SK-N-SH (cell line): Measurements from ENCODE around the gene NSD2. TPM values are rescaled to one million over a fixed set of nuclear protein-coding genes. Genes with fewer than 3 reads are reported as not detected.

Experiments
- CHD2 ChIP-seq: fragments of 150-350 bp; IDR thresholded peaks from 2 replicates; pipeline ENCODE4 v1.6.1; 2018; ENCODE audit warnings: low read length; ENCODE audit not compliant: partially characterized antibody
- CTCF ChIP-seq: fragments of 200-600 bp; sonication (generic); IDR thresholded peaks from 2 replicates; pipeline ENCODE4 v1.6.1; 2017; ENCODE audit warnings: antibody characterized with exemption, mild to moderate bottlenecking, moderate library complexity
- ELF1 ChIP-seq: IDR thresholded peaks from 2 replicates; pipeline ENCODE4 v1.4.0; 2012
- EP300 ChIP-seq, 2 experiments: IDR thresholded peaks; 2 replicates each; pipeline versions ENCODE4 v1.4.0 to v1.6.1; 2012; ENCODE audit warnings: borderline replicate concordance in 1 of 2, low read depth in 1 of 2, low read length in 1 of 2
- FOSL2 ChIP-seq: IDR thresholded peaks from 2 replicates; pipeline ENCODE4 v1.4.0; 2012; ENCODE audit warnings: low read depth, mild to moderate bottlenecking, moderate library complexity, borderline replicate concordance
- FOXJ3 ChIP-seq: sonication (generic); formaldehyde crosslinking; IDR thresholded peaks from 2 replicates; pipeline ENCODE4 v1.5.1; 2020; ENCODE audit warnings: mild to moderate bottlenecking, missing genetic modification reagents
- FOXM1 ChIP-seq: IDR thresholded peaks from 2 replicates; pipeline ENCODE4 v1.4.0; 2012; ENCODE audit warnings: low read depth, mild to moderate bottlenecking
- GABPA ChIP-seq: IDR thresholded peaks from 2 replicates; pipeline ENCODE4 v1.4.0; 2012; ENCODE audit warnings: low read depth, mild to moderate bottlenecking
- GATA2 ChIP-seq: sonication (generic); formaldehyde crosslinking; IDR thresholded peaks from 2 replicates; pipeline ENCODE4 v1.5.0; 2020; ENCODE audit warnings: mild to moderate bottlenecking, missing genetic modification reagents
- JUND ChIP-seq: IDR thresholded peaks from 2 replicates; pipeline ENCODE4 v1.4.0; 2012
- MAX ChIP-seq: IDR thresholded peaks from 2 replicates; pipeline ENCODE4 v1.4.0; 2012; ENCODE audit warnings: low read depth
- MEF2A ChIP-seq: IDR thresholded peaks from 2 replicates; pipeline ENCODE4 v1.4.0; 2012; ENCODE audit warnings: low read depth, borderline replicate concordance
- MXI1 ChIP-seq: IDR thresholded peaks from 2 replicates; pipeline ENCODE4 v1.6.1; 2012; ENCODE audit warnings: mild to moderate bottlenecking, low read depth, low read length, improper control_type of control experiment
- NFIC ChIP-seq: IDR thresholded peaks from 2 replicates; pipeline ENCODE4 v1.4.0; 2012; ENCODE audit warnings: borderline replicate concordance
- NRF1 ChIP-seq: IDR thresholded peaks from 2 replicates; pipeline ENCODE4 v1.6.1; 2012; ENCODE audit warnings: low read depth, mild to moderate bottlenecking, low read length
- PBX3 ChIP-seq: IDR thresholded peaks from 2 replicates; pipeline ENCODE4; 2012
- RAD21 ChIP-seq: IDR thresholded peaks from 2 replicates; pipeline ENCODE4 v1.6.1; 2012; ENCODE audit warnings: mild to moderate bottlenecking, low read length
- RCOR1 ChIP-seq: fragments of 150-350 bp; IDR thresholded peaks from 2 replicates; pipeline ENCODE4 v1.6.1; 2017; ENCODE audit warnings: antibody characterized with exemption, low read length
- RFX5 ChIP-seq: IDR thresholded peaks from 2 replicates; pipeline ENCODE4 v1.6.1; 2012; ENCODE audit warnings: mild to moderate bottlenecking, improper control_type of control experiment, low read length
- SIN3A ChIP-seq: IDR thresholded peaks from 2 replicates; pipeline ENCODE4 v1.6.1; 2012; ENCODE audit warnings: low read depth, mild to moderate bottlenecking, low read length, moderate library complexity, borderline replicate concordance
- TCF12 ChIP-seq: IDR thresholded peaks from 2 replicates; pipeline ENCODE4 v1.4.0; 2012
- USF1 ChIP-seq: IDR thresholded peaks from 2 replicates; pipeline ENCODE4 v1.4.0; 2012; ENCODE audit warnings: low read depth, borderline replicate concordance
- ZBTB33 ChIP-seq: IDR thresholded peaks from 2 replicates; pipeline ENCODE4 v1.4.0; 2012; ENCODE audit warnings: low read depth, borderline replicate concordance
- polyA plus RNA-seq, 3 experiments: library from polyadenylated mRNA; depleted of rRNA; stranded (reverse); fragments of >200 nt; gene quantifications; 2 replicates each; pipeline ENCODE4 v1.2.3, GENCODE V29; 2012

NSD2 gene
- polyA plus RNA-seq, 1 of the 3 experiments (the other 2 are of a cell fraction) = 34.2 TPM

- TF ChIP-seq GABPA (no peak), MXI1 (peak; percentile 90; the same call in 1 of the 2 replicates), FOSL2 (no peak), ZBTB33 (no peak), JUND (no peak), MEF2A (no peak), RAD21 (no peak), CHD2 (peak; percentile 35), FOXM1 (no peak), MAX (0 out of 2 replicates have a peak, but pooled peaks have one; percentile 18), GATA2 (CRISPR knock-in tag) (no peak; the same call in 1 of the 2 replicates), PBX3 (no peak), RCOR1 (peak; percentile 91; the same call in 1 of the 2 replicates), ELF1 (no peak), TCF12 (peak; percentile 75), SIN3A (no peak), USF1 (peak; percentile 57; the same call in 1 of the 2 replicates), CTCF (no peak), NRF1 (no peak), RFX5 (no peak), FOXJ3 (CRISPR knock-in tag) (0 out of 2 replicates have a peak, but pooled peaks have one; percentile 31), EP300 (IDR thresholded peaks at IDR 0.05; ENCODE audit: borderline replicate concordance in 1 of 2, low read depth in 1 of 2, low read length in 1 of 2) (peak in 1 of 2 experiments; percentile 73; a peak in 2 of 4 replicates), NFIC (no peak)
- TF ChIP-seq, all 33 proteins: peak for 9
Observed at GRCh38 chr4:1967512-1968149, 96.4 kb downstream of the NSD2 start (continued).
